Head of caudate nucleus (tissue), 42 donors: Measurements from ENCODE around the gene MFSD8.
"Not testable (repeated sequence)": the region's sequence is repeated elsewhere in the genome, so short reads cannot be mapped to it uniquely, and the experiment has no call there.

Experiments
- DNase-seq, 42 donors: peaks; one replicate each; pipeline versions ENCODE4 v3.0.0 to v3.0.0-alpha.2; 2020 to 2021; ENCODE audit warnings: mixed read lengths in 7 of 42
- intact Hi-C: fragments of 100-400 bp; cut with DNase I; formaldehyde crosslinking; loops from one replicate; pipeline ENCODE4 v1.15.0; 2022

MFSD8 gene

GRCh38 chr4:127963633-127964398, 1.2 kb downstream of the MFSD8 start:
- DNase-seq: not testable (repeated sequence)

GRCh38 chr4:127959794-127960193, 5.2 kb downstream of the MFSD8 start:
- DNase-seq: no peak
- intact Hi-C loops: no loop called here

More at GRCh38 chr4:127963633-127964398, 1.2 kb downstream of the MFSD8 start:
- intact Hi-C loops: not testable (repeated sequence)

- DNase-seq: no peak
- intact Hi-C loops: no loop called here
Measured at GRCh38 chr4:127957105-127957504, 7.9 kb downstream of the MFSD8 start.

GRCh38 chr4:127936974-127937373, 28.0 kb downstream of the MFSD8 start:
- DNase-seq: no peak
- intact Hi-C loops: no loop called here

GRCh38 chr4:127931836-127932235, 33.1 kb downstream of the MFSD8 start:
- intact Hi-C loops, DNase-seq: not testable (repeated sequence)

GRCh38 chr4:127930175-127930574, 34.8 kb downstream of the MFSD8 start:
- intact Hi-C loops: no loop called here
- DNase-seq: no peak

- DNase-seq, intact Hi-C loops: not testable (repeated sequence)
Measured at GRCh38 chr4:127925720-127926119, 39.3 kb downstream of the MFSD8 start.

GRCh38 chr4:127922226-127922625, 42.7 kb downstream of the MFSD8 start:
- no peak for DNase-seq
- intact Hi-C loops: no loop called here

GRCh38 chr4:127920521-127920920, 44.5 kb downstream of the MFSD8 start:
- DNase-seq: no peak
- intact Hi-C loops: no loop called here

- intact Hi-C loops: no loop called here
- no peak for DNase-seq
Measured at GRCh38 chr4:127917151-127917550, 47.8 kb downstream of the MFSD8 start.

- intact Hi-C loops: no loop called here
- DNase-seq: no peak
Measured at GRCh38 chr4:127916512-127916911, 48.5 kb downstream of the MFSD8 start.

GRCh38 chr4:127905029-127905428, 59.9 kb downstream of the MFSD8 start:
- intact Hi-C loops: no loop called here
- DNase-seq: no peak

GRCh38 chr4:127899682-127900081, 65.3 kb downstream of the MFSD8 start:
- intact Hi-C loops, DNase-seq: not testable (repeated sequence)

- intact Hi-C loops: no loop called here
- DNase-seq: no peak
Measured at GRCh38 chr4:127896528-127896927, 68.4 kb downstream of the MFSD8 start.

- intact Hi-C loops: no loop called here
- no peak for DNase-seq
Measured at GRCh38 chr4:127896069-127896468, 68.9 kb downstream of the MFSD8 start.

- DNase-seq: no peak
- intact Hi-C loops: no loop called here
Measured at GRCh38 chr4:127889903-127890302, 75.1 kb downstream of the MFSD8 start.

GRCh38 chr4:127888559-127888958, 76.4 kb downstream of the MFSD8 start:
- intact Hi-C loops: no loop called here
- DNase-seq: no peak

GRCh38 chr4:127881563-127881864, 83.5 kb downstream of the MFSD8 start:
- DNase-seq: no peak
- intact Hi-C loops: no loop called here

GRCh38 chr4:127880763-127881562, 84.0 kb downstream of the MFSD8 start, which contains the start of gene PLK4:
PLK4 (plus strand) TSS chr4:127880893; CDS start chr4:127881135, 242 bp downstream.
- DNase-seq: peak; percentile 88 to 98 (median 94)
- intact Hi-C loops: no loop called here

GRCh38 chr4:127875791-127876190, 89.2 kb downstream of the MFSD8 start:
- intact Hi-C loops: no loop called here
- DNase-seq: no peak

- intact Hi-C loops: no loop called here
- DNase-seq: peak in 1 of 42 donors; percentile 53
Measured at GRCh38 chr4:127870688-127871087, 94.3 kb downstream of the MFSD8 start.
